DMS114 treated with DMSO at 0.1 percent for 48 hours (cell line): ENCODE data around the gene LRP1B.

Source experiments
- DNase-seq: peaks from one replicate; lab custom pipeline; 2025; ENCODE audit not compliant: unreplicated experiment; lab: John Stamatoyannopoulos, UW

LRP1B gene

DNA sequence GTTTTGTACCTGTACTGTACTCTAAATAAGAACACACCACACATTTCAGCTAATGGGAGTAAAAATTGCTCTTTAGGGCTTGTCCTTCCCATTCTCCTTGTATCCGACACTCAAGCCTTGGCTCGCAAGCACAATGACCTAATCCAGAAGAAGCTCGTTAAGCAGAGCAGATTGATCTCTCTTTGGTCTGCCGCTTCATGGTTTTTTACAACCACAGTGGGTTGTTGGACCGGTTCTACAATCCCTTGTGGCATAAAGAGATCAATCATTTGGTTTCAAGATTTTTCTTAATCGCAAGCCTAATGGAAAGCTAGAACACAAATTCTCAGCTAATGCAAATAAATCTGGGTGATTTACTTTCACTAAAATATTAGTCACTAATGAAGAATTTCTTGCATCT is 662.1 kb downstream of the LRP1B start:
- no peak for DNase-seq

DNA sequence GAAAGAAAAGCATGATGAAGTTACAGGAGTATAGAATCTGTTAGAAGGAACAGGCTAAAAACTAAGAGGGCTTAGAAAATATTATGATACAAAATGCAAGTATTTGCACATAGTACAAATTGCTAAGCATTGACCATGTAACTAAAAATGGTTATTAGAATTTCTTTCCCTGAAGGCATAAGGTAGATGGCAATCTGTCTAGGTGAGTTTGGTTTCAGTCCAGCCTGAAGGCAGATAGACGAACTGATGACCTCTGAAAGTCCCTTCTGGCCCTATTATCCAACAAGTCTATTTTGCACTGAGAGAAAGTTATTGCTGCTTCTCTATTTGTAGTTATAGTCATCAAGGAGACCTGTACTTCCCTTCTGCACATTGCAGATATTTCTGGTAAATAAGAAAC is 663.5 kb downstream of the LRP1B start:
- DNase-seq, result no peak

DNA sequence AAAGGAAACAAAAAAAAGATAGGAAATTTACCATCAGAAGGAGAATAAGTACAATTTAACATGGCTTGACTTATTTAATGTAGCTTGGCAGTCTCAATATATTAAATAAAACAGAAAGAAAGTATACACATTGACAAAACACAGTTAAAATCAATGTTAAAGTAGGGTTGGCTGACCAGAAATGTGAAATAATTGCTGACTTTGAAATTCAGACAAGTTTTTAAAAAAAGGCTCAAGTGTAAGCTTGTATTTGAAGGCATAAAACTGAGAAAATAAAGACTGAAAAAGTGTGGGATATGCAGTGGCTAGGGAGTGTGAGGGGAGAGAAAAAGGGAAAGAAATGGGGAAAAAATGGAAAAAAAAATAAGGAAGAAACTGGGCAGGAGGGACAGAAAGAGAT is 665.8 kb downstream of the LRP1B start:
- DNase-seq, result no peak

DNA sequence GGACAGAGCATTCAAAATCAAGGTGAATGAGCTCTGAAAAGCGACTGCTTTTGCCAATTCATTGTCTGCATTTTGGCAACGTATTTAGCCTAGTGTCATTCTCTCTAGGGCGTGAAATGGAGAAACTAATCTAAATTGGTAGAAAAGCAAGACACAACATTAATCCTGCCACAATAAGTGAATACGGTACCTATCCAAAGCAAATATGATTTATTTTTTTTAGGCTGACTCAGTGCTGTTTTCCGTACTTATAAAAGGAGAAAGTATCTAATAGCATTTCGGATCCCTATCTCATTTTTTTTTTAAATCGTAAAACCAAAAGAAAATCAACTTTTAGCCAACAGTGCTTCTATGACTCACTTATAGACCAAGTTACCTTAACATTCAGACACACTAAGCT is 672.5 kb downstream of the LRP1B start:
- no peak for DNase-seq

DNA sequence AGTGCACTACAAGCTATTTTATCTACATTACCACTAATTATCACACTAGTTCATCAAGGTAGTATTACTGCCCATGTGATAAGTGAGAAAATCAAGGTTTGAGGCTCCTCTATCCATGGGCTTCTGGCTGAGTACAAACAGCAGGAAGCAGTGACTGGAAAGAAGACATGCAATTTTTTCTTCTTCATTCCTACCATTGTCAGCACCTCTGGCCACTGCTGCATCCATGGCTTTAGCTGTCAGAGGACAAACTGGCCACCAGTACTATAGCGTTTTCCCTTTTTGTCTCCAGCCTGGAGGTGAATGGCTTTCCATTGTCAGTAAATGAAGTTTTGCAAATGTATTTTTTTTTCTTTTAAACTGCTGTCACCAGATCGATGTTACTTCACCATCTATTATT is 674.9 kb downstream of the LRP1B start:
- no peak for DNase-seq

DNA sequence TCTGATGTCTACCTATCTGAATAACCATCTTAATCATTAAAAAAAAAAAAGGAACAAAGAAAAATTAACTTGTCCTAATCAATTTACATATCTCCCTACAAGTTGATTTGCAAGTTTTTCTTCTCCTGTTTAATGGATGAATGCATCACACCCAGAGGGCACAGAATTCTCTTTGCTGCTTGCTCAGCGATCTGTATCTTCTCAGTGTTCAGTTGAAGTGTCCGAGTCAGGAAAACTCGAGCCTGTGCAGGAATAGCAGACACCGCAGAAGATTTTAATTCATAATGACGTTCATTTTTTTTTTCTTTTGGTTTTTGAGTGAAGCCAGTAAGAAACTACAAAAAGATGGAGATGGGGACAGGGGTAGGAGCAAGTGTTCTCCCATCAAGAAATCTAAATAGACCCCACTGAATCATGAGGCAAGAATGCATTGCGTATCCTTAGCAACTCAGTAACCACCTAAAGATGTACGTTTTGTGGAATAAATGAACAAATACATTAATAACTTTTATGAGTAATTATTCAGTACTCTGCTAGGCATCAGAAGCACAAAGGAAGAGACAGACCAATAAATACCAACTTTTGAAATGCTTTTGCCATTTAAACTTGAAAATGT is 675.5 kb downstream of the LRP1B start:
- no peak for DNase-seq

DNA sequence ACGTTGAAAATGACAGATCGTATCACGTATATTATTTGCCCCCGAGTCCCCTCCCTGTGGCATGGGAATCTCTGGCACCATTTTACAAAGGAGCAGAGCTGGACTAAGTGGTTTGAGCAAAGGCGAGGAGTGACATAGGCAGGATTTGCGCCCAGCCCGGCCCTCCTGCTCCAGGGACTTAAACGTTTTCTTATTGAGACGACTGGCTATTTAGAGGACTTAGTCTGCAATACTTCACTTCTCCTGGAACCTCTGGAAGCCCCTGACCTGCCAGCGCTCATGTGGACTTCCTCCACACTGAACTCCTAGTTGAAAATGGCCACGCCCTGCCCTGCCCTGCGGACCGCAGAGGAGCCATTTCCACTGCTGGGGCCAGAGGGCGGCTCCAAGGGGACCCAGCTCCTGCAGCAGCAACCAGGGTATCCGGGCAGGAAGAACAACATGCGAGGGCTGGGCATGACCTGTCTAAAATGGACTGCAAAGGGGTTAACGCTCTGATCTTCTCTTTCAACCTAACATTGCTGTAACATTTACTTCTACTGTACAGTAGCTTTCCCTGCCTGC is 690.7 kb downstream of the LRP1B start:
- DNase-seq, result no peak

DNA sequence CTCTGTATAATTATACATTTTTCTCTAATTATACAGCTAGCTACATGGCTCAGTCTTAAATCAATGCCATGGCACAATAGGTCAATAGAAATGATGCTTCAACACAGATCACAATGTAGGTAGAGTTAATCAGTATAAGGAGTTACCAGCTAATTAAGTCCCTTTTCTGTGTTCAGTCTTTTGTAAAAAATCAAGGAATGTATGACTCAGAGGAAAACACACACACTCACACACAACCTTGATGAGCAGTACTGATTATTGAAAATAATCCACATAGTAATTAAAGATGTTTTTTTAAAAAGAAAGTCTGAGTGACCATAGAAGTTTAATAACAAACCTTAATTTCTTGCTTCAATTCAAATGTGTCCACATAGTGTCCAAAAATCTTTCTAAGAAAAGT is 691.3 kb downstream of the LRP1B start:
- no peak for DNase-seq

DNA sequence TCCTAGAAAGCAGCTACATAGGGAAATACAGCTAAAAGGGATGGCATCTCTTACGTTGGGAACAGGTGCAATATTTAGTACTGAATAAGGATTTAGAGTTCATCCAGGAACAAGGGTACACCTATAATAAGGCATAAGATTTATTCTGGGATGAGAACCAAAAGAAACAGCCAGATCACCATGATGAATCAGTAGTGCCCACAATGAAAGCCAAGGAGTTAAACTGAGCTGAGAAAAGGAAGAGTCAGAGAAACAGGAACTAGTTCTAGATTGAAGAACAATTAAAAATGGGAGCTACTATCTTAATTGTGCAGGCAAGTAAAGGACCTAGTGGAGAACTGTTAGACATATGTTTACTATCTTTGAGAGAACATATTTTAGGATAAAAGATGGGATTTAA is 692.3 kb downstream of the LRP1B start:
- no peak for DNase-seq

DNA sequence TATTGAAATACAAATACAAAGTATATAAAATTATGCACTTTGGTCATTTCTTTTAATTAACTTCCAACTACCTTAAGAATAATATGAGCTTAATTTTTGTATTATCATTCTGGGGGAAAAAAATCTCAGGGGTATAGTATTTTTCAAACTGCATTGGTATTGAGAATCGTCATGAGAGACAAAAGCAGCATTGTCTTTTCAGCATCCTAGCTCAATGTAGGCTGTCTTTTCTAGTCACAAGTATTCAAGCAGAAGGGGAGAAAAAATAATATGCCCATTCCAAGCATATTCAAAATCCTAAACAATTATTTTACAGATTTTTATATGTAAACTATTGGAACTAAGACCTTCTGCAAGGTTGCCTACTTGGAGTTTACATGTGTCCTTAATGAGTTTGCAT is 693.3 kb downstream of the LRP1B start:
- no peak for DNase-seq

DNA sequence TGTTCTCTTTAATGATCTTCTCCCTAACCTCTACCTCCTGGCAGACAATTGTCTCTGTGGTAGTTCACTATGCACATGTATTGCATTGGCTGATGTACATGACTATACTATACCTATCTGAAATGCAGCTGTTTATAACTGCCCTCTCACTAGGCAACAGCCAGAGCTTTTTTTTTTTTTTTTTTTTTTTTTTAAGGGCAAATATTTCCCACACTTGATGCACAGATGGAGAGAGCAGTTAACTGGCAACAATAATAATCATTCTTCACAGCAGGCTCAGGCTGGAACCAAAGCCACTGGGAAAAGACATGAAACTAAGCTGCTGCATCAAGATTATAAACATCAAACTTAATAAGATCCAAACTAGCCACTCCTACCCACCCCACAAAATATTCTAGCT is 707.7 kb downstream of the LRP1B start:
- no peak for DNase-seq

DNA sequence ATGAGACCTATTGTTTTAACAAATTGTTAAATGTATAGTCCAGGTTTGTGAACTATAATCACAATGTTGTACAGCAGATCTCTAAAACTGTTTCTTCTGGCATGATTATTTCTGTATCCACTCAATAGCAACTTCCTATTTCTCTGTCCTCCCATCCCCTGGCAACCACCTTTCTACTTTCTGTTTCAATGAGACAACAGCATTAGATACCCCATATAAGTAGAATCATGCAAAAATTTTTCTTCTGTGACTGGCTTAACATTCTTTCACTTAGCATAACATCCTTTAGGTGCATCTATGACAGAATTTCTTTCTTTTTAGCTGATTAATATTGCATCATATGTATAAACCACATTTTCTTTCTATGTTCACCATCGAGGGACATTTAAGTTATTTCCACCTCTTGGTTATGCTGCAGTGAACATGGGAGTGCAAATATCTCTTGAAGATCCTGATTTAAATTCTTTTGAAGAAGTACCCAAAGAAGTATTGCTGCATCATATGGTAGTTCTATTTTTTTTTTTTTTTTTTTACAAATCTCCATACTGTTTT is 713.5 kb downstream of the LRP1B start:
- DNase-seq, result no peak

DNA sequence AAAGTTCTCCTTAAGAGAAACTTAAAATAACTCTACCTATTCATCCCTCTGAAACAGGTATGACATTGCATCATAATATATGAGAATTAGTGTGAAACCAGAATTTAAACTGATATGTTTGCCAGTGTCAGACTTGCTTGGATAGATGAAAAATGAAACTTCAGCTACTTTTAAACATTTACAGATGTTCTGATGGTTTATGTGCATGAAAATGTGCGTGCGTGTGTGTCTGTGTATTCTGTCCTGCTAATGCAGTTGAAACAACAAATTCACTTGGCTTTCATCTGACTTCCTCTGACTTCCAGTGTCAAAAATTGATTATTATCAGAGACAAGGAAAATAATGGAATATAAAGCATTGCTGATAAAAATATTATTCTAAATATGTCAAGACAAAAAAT is 719.4 kb downstream of the LRP1B start:
- no peak for DNase-seq

DNA sequence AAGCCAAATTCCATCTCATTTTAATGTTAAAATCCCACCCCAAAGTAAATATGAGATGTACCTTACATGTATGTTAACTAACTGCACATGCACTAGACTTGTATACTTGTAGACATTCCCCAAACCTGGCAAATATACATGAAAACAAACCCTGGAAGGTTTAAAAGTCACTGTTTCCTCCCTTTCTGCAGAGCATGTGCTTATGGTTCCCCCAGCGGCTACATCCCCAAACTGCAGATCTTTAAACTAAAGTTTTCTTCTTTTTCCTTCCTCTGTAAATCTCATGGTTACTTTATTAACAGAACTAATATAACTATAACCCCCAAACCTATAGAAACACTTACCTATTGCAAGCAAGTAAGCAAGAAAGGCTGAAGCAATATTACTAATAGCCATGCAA is 731.5 kb downstream of the LRP1B start:
- peak; percentile 1 for DNase-seq

DNA sequence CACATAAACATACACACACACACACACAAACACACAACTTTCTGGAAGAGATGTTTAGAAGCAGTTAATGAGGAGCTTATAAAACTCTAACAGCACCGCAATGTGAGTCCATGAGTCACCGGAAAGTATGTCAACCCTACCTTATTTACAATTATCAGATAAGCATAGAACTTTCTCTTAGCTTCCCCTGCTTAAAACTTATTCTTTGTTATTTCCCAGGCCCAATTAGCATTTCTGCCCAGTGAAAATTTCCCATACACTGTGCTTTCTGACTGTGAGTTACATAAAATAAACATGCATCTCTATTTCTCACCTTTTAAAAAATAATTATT is 737.6 kb downstream of the LRP1B start:
- no peak for DNase-seq

DNA sequence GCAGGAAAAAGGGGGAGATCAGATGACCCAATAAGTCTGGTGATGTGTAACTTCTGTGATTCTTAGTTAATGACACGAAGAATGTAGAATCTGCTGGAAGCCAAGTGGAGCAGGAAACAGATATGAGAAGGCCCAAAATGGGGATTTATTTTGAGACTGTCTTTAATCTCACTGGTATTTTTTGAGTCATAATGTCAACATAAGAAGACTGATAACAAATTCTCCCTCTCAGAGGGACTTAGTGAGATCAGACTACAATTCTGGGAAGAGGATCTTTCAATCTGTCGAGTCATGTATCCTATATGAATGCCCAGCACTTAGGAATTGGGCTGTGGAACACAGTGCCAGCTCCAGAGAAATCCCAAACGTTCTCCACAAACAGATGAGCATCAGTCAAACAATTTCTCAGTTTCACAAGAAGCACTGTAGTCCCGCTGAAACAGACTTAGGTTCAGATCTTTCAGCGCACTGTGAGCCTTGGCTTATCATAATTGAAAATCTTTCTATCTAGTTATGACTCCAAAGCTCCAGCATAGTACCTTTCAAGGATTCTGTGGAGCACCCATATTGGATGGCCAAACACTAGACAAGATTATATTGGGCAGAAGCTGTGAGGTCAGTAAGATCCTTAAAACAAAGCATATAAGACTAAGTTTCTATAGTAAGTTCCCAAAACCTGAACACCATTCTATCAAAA is 738.2 kb downstream of the LRP1B start:
- DNase-seq, result no peak

DNA sequence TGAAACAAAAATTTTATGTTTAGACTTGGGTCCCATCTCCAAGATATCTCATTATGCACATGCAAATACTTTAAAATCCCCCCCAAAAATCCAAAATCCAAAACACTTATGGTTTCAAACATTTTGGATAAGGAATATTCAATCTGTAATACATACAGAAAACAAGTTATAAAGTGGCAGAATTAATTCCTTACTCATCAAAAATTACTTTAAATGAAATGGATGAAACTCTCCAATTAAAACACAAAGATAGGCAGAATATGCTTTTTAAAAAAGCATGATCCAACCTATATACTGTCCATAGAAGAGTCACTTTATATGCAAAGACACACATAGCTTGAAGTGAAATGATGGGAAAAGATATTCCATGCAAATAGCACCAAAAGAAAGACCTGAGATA is 744.6 kb downstream of the LRP1B start:
- no peak for DNase-seq

DNA sequence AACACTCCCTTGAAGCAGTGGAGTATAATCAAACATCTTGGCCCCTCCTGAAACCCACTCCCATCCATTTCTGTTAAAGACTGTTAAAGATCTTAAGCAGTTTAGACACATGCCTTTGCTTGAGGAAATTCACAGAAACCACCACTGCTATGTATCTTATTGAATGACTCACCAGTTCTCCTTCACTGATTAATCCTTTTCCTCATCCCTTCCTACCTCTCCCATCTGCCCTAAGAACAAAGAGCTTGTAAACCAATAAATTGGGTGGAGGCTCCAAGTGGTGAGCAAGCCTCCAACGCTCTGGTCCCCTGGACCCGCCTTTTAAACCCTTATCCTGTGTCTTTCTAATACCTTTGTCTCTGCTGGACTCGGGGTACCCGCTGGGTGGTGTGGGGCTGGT is 746.1 kb downstream of the LRP1B start:
- no peak for DNase-seq

DNA sequence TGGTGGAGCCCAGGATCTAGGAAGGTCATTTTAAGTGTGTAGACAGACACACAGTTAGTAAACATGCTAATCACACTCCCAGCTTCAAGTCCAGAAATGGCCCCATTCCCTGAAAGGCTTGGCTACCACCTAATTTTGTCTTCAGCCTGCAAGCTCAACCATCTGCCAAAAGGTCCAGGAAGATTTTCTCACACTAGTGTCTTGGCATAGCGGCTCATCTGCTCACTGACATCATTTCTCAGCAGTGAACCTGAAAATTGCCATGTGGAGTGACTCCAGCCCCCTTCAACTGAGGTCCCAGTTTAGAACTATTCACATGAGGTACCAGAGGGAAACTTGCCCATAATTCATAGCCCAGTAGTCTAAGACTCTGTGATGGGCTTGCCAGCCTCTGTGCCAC is 748.9 kb downstream of the LRP1B start:
- no peak for DNase-seq

DNA sequence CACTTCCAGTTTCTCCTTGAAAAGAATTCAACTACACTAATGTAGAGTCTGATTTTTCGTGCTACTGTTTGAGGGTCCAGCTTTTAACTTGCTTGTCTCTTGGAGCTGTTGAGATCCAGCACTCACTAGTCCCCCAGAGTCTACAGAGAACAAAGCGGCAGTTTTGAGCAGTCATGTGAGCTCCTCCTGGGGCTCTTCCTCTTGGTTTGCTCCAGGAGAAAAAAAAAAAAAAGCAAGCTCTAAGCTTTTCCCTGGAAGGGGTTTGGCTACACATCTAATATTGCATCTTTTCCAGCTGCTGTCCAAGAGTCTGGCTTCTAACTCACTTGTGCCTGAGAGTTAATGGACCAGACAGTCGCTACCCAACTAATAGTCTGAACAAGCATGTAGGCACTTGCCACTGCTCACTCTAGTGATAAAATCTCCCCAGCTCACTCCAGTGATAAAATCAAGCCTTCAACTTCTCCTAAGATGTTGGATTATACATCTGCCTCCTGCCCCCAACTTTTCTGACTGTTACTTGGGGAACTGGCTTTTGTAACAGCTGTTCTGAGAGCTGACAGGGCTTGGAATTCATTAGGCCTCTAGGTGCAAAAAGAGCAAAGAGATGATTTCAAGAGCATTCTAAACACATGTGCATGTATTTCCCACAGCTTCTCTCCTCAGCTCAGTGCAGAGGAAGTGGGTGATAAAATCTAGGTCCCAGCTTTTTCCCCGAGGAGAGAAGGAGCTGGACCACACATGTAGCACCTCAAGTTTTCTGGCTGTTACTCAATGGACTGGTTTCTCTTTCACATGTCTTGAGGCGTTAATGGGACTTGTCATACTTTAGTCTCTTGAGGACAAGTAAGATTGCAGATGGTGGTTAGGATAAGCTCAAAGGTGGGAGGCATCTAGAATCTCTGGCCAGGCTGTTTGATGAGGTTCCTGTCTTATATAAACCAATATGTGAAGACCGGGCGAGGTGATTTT is 750.5 kb downstream of the LRP1B start:
- no peak for DNase-seq

DNA sequence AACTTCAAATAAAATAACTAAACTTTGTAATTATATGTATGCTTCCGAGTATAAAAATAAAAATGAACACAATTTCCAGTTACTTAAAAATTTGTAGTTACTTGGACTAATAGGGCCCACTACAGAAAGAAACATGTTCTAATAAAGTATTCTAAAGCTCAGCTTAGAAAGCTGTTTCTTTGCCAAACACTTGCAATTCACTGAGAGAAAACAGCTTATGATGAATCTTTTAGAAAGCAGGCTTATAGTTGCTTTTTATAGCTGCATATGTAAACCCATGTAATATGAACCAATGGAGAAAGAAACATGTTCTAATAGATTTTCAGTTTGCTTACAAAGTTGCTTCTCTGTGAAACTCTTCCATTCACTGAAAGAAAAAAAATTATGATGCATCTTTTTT is 766.0 kb downstream of the LRP1B start:
- DNase-seq, result no peak

DNA sequence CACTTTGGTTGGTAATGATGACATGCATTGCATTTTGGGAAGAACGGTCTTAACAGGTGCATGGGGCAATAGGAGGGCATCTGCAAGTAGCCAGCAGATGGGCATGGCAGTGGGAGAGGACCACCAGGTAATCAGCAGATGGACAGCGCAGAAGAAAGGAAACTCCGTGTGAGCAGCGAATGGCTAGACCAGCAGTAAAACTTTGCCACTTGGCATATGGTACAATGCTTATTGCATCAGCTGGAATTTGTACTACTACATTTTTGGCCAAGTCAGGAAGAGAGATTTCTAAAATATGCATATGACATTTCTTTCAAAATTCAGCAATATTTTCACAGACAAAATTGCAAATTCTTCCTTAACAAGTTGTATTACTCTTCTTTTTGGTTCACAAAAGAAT is 768.5 kb downstream of the LRP1B start:
- DNase-seq, result no peak
